ENCODE results near the gene JDP2.
"Not testable (repeated sequence)": the region's sequence is repeated elsewhere in the genome, so short reads cannot be mapped to it uniquely, and the experiment has no call there.

- not testable (repeated sequence) for TF ChIP-seq OSR2, CTCF, ZNF423, ZSCAN5A (tag by site-specific recombination; IDR thresholded peaks at IDR 0.05)
Observed at GRCh38 chr14:75383219-75383618, 44.6 kb upstream of the JDP2 start.

Data from HEK293 (cell line).